Measurements from ENCODE around the gene PGAP6. TPM values are rescaled to one million over a fixed set of nuclear protein-coding genes. Genes with fewer than 3 reads are reported as not detected.

Gene PGAP6
- polyA plus RNA-seq, 2 of the 4 experiments (the other 2 are of a cell fraction) = 25.9 to 38.1 TPM

- TF ChIP-seq NFE2L2 (conservative IDR thresholded peaks at IDR 0.05; ENCODE audit: low read length) = no peak
- no peak for TF ChIP-seq HES2 (IDR thresholded peaks at IDR 0.05)
- TF ChIP-seq NR3C1 (IDR thresholded peaks at IDR 0.05) = no peak
- no peak for TF ChIP-seq MYC (IDR thresholded peaks at IDR 0.05; ENCODE audit: borderline replicate concordance, low read length)
- TF ChIP-seq BCL3 (IDR thresholded peaks at IDR 0.05) = no peak
- TF ChIP-seq HEYL (CRISPR knock-in tag; IDR thresholded peaks at IDR 0.05) = no peak
- TF ChIP-seq RCOR1 (IDR thresholded peaks at IDR 0.05; ENCODE audit: low read depth, low read length) = no peak
- no peak for TF ChIP-seq TFCP2L1 (CRISPR knock-in tag; IDR thresholded peaks at IDR 0.05)
- TF ChIP-seq TP53 (CRISPR knock-in tag; IDR thresholded peaks at IDR 0.05) = no peak
- no peak for TF ChIP-seq RARB (CRISPR knock-in tag; IDR thresholded peaks at IDR 0.05)
- no peak for TF ChIP-seq KDM1A (IDR thresholded peaks at IDR 0.05; ENCODE audit: low read depth)
- TF ChIP-seq FOXS1 (CRISPR knock-in tag; IDR thresholded peaks at IDR 0.05) = no peak
- no peak for TF ChIP-seq ZSCAN20 (CRISPR knock-in tag; IDR thresholded peaks at IDR 0.05)
- TF ChIP-seq SMC3 (IDR thresholded peaks at IDR 0.05) = no peak
- TF ChIP-seq ESRRA (IDR thresholded peaks at IDR 0.05; ENCODE audit: borderline replicate concordance, low read length) = no peak
- no peak for TF ChIP-seq RAD21 (conservative IDR thresholded peaks at IDR 0.05 in 1 of 2, IDR thresholded peaks at IDR 0.05 in 1 of 2)
- no peak for TF ChIP-seq HOXB13 (CRISPR knock-in tag; IDR thresholded peaks at IDR 0.05; ENCODE audit: low read depth)
- no peak for TF ChIP-seq EHMT2 (IDR thresholded peaks at IDR 0.05; ENCODE audit: low read depth)
- ATAC-seq (no peak), FAIRE-seq (no peak), DNase-seq (ENCODE audit: low read depth in 1 of 2, low spot score in 1 of 2) (no peak)
- H3K9me3 ChIP-seq = no peaks in the 10 kb centered on the region
- peak overlapping the region; percentile 75; the same call in 1 of the 3 replicates for H3K4me2 ChIP-seq
- POLR2A ChIA-PET = interaction anchor here (0.9 to 1.4 kb wide), 2 partner anchors 134 to 283 kb away, joined by 3 to 5 read pairs; partner anchors contain the start of gene MPG
- WGBS (ENCODE audit: missing lambda C conversion rate) = 80% methylated on average over 26 of the region's 30 CpGs
- H3K4me1 ChIP-seq = peaks cover 7% of the 10 kb centered on the region; the same call in 2 of the 3 replicates
- no peak overlapping the region for H3K27ac ChIP-seq
- CTCF ChIA-PET = interaction anchor here (0.6 to 7.6 kb wide), 47 partner anchors 10 to 327 kb away, joined by 3 to 80 read pairs (median 7); partner anchors contain the start of genes AXIN1, FAM234A, HBQ1 and MRPL28
- H3K4me3 ChIP-seq = no peak overlapping the region
These were observed 20.4 kb downstream of the PGAP6 start for GRCh38 chr16:361341-361871.

GRCh38 chr16:360698-361336, 21.0 kb downstream of the PGAP6 start:
- ChIA-PET POLR2A (no interaction called here), CTCF (interaction anchor here (0.7 to 7.6 kb wide), 22 partner anchors 10 to 297 kb away, joined by 3 to 80 read pairs (median 12); partner anchors contain the start of genes AXIN1, FAM234A, HBQ1 and RHBDF1)
- WGBS (ENCODE audit: missing lambda C conversion rate) = 82% methylated on average over 46 of the region's 47 CpGs
- FAIRE-seq = no peak
- no peak for DNase-seq (ENCODE audit: low read depth in 1 of 2, low spot score in 1 of 2)
- no peak overlapping the region for H3K4me2 ChIP-seq
- ATAC-seq = no peak
- peaks cover 7% of the 10 kb centered on the region; the same call in 2 of the 3 replicates for H3K4me1 ChIP-seq
- H3K9me3 ChIP-seq = no peaks in the 10 kb centered on the region
- no peak overlapping the region for H3K27ac ChIP-seq
- H3K4me3 ChIP-seq = no peak overlapping the region
- TF ChIP-seq SREBF2 (IDR thresholded peaks at IDR 0.05) (no peak), RNF2 (IDR thresholded peaks at IDR 0.05; ENCODE audit: borderline replicate concordance, low read depth) (no peak), ZFP36 (IDR thresholded peaks at IDR 0.05; ENCODE audit: borderline replicate concordance, partially characterized antibody) (no peak)
